A673 (cell line): Measurements from ENCODE around the gene OR10D3. TPM values are rescaled to one million over a fixed set of nuclear protein-coding genes. Genes with fewer than 3 reads are reported as not detected.

ENCODE experiments used
- BruUV-seq: library from RNA; stranded (reverse); fragments of 400-500 nt; replicated peaks from 2 replicates; lab custom pipeline; 2021; lab: Mats Ljungman, UMichigan
- CTCF ChIA-PET: fragments of 300-600 bp; sonication (Branson Sonifier 250); formaldehyde crosslinking; loops from one replicate; lab custom pipeline; 2022; ENCODE audit warnings: antibody characterized with exemption; lab: Charles Lee
- POLR2A ChIA-PET: fragments of 300-600 bp; sonication (Branson Sonifier 250); formaldehyde crosslinking; loops from one replicate; lab custom pipeline; 2022; ENCODE audit warnings: antibody characterized with exemption; ENCODE audit not compliant: low non-redundant PET; lab: Charles Lee
- DNase-seq: peaks from one replicate; pipeline ENCODE4 v3.0.0-alpha.2; 2015; ENCODE audit warnings: low spot score
- H3K27ac ChIP-seq: fragments of 200-600 bp; sonication (generic); 2 replicates; pipeline ENCODE4 v1.5.1; 2016; ENCODE audit warnings: mixed run types, low read depth, mild to moderate bottlenecking, mixed read lengths, antibody characterized with exemption, low read length; ENCODE audit not compliant: poor library complexity, severe bottlenecking
- H3K27me3 ChIP-seq: fragments of 200-600 bp; sonication (generic); replicated peaks from 2 replicates; pipeline ENCODE4 v1.6.1; 2017; ENCODE audit warnings: mixed run types, low read depth, mild to moderate bottlenecking, mixed read lengths, antibody characterized with exemption, low read length; ENCODE audit not compliant: insufficient read depth, poor library complexity
- H3K36me3 ChIP-seq: fragments of 200-600 bp; sonication (generic); 2 replicates; pipeline ENCODE4 v1.6.1; 2016; ENCODE audit warnings: mixed run types, mild to moderate bottlenecking, mixed read lengths, antibody characterized with exemption, low read length; ENCODE audit not compliant: insufficient read depth, poor library complexity, severe bottlenecking
- H3K4me1 ChIP-seq: fragments of 200-600 bp; sonication (generic); 2 replicates; pipeline ENCODE4 v1.6.1; 2017; ENCODE audit warnings: mixed run types, mild to moderate bottlenecking, mixed read lengths, antibody characterized with exemption, low read length; ENCODE audit not compliant: insufficient read depth, poor library complexity, severe bottlenecking
- H3K4me3 ChIP-seq: fragments of 200-600 bp; sonication (generic); 2 replicates; pipeline ENCODE4 v1.5.1; 2016; ENCODE audit warnings: low read depth, mixed run types, mild to moderate bottlenecking, mixed read lengths, low read length; ENCODE audit not compliant: poor library complexity, severe bottlenecking
- H3K9me3 ChIP-seq: fragments of 200-600 bp; sonication (generic); 2 replicates; pipeline ENCODE4 v1.6.1; 2016; ENCODE audit warnings: mixed run types, low read depth, mild to moderate bottlenecking, mixed read lengths, antibody characterized with exemption, low read length; ENCODE audit not compliant: poor library complexity, severe bottlenecking
- CTCF ChIP-seq: fragments of 300-800, 200-600 bp; sonication (generic); conservative IDR thresholded peaks from 2 replicates; pipeline ENCODE4 v1.5.1; 2017; ENCODE audit warnings: low read depth, mild to moderate bottlenecking, antibody characterized with exemption, low read length, moderate library complexity, mixed read lengths
- EZH2 ChIP-seq: fragments of 200-600 bp; sonication (generic); IDR thresholded peaks from 2 replicates; pipeline ENCODE4 v1.6.1; 2017; ENCODE audit warnings: borderline replicate concordance, low read depth, mild to moderate bottlenecking, mixed read lengths, antibody characterized with exemption, low read length; ENCODE audit not compliant: poor library complexity, severe bottlenecking
- intact Hi-C: fragments of 100-400 bp; cut with micrococcal nuclease; formaldehyde crosslinking; loops from one replicate; pipeline ENCODE4 v1.10.0; 2022; ENCODE audit not compliant: unreplicated experiment
- total RNA-seq: library from RNA; stranded (reverse); gene quantifications from 2 replicates; pipeline ENCODE4 v1.2.3, GENCODE V29; 2021

OR10D3 gene
- total RNA-seq, 1 experiment from 2014 or later, result not detected

- intact Hi-C loops, result loop anchor here (1.0 kb wide), 1 partner anchor 123 kb away; no protein-coding TSS in a partner anchor
- Histone ChIP-seq H3K4me1 (peaks cover 15% of the 10 kb centered on the region), H3K27ac (peak overlapping the region; percentile 31), H3K4me3 (no peak overlapping the region), H3K27me3 (no peaks in the 10 kb centered on the region), H3K36me3 (no peaks in the 10 kb centered on the region), H3K9me3 (no peaks in the 10 kb centered on the region)
- peak; percentile 56 for DNase-seq
- ChIA-PET POLR2A (no interaction called here), CTCF (interaction anchor here (0.6 to 2.1 kb wide), 3 partner anchors 123 to 1676 kb away, joined by 6 to 38 read pairs (median 14); no protein-coding TSS in a partner anchor)
- BruUV-seq, result no TSS peak
- TF ChIP-seq CTCF (no peak), EZH2 (no peak)
These were observed 11.4 kb downstream of the OR10D3 start for GRCh38 chr11:124194293-124195188.

- H3K36me3 ChIP-seq, result no peaks in the 10 kb centered on the region
- no peaks in the 10 kb centered on the region for H3K9me3 ChIP-seq
- TF ChIP-seq EZH2, result no peak
- peak; percentile 95 for TF ChIP-seq CTCF
- peaks cover 15% of the 10 kb centered on the region for H3K4me1 ChIP-seq
- H3K4me3 ChIP-seq, result no peak overlapping the region
- DNase-seq, result peak; percentile 89
- POLR2A ChIA-PET, result no interaction called here
- intact Hi-C loops, result loop anchor here (1.0 kb wide), 1 partner anchor 124 kb away; no protein-coding TSS in a partner anchor
- BruUV-seq, result no TSS peak
- no peaks in the 10 kb centered on the region for H3K27me3 ChIP-seq
- peak overlapping the region; percentile 31 for H3K27ac ChIP-seq
- CTCF ChIA-PET, result interaction anchor here (0.6 to 2.1 kb wide), 3 partner anchors 124 to 1676 kb away, joined by 6 to 38 read pairs (median 14); no protein-coding TSS in a partner anchor
These were observed 12.1 kb downstream of the OR10D3 start for GRCh38 chr11:124195189-124195734.

GRCh38 chr11:124197999-124198398 lies 14.9 kb downstream of the OR10D3 start:
- POLR2A ChIA-PET, result no interaction called here
- H3K4me3 ChIP-seq, result no peak overlapping the region
- BruUV-seq, result no TSS peak
- no peaks in the 10 kb centered on the region for H3K27me3 ChIP-seq
- H3K36me3 ChIP-seq, result no peaks in the 10 kb centered on the region
- TF ChIP-seq CTCF, result no peak
- TF ChIP-seq EZH2, result no peak
- CTCF ChIA-PET, result interaction anchor here (1.0 kb wide), 1 partner anchor 127 kb away, joined by 4 read pairs; no protein-coding TSS in a partner anchor
- H3K27ac ChIP-seq, result no peak overlapping the region
- peaks cover 15% of the 10 kb centered on the region for H3K4me1 ChIP-seq
- no peaks in the 10 kb centered on the region for H3K9me3 ChIP-seq
- intact Hi-C loops, result no loop called here
- DNase-seq, result no peak
